Kidney epithelial cell (primary cell): ENCODE results near the gene SMAD2. TPM values are rescaled to one million over a fixed set of nuclear protein-coding genes. Genes with fewer than 3 reads are reported as not detected.

Source experiments
- DNase-seq: peaks from one replicate; pipeline ENCODE4 v3.0.0-alpha.2; 2010; ENCODE audit warnings: low read depth
- H3K27me3 ChIP-seq: 2 replicates; pipeline ENCODE4 v1.6.0; 2011; ENCODE audit warnings: low read length; ENCODE audit not compliant: control insufficient read depth, insufficient read depth
- H3K36me3 ChIP-seq: 2 replicates; pipeline ENCODE4 v1.5.1; 2011; ENCODE audit warnings: low read length; ENCODE audit not compliant: control insufficient read depth, insufficient read depth
- H3K4me3 ChIP-seq: 2 replicates; pipeline ENCODE4 v1.5.1; 2011; ENCODE audit warnings: low read depth, mild to moderate bottlenecking, control low read depth, low read length
- total RNA-seq: library from RNA; depleted of rRNA; stranded (reverse); fragments of >200 nt; gene quantifications from 2 replicates; pipeline ENCODE4 v1.2.3, GENCODE V29; 2015
- TF ChIP-seq, protein P1 (sequence below): IDR thresholded peaks from 2 replicates; pipeline ENCODE4 v1.5.1; 2011; ENCODE audit warnings: mild to moderate bottlenecking, moderate library complexity, low read length, control low read depth, inconsistent platforms; ENCODE audit not compliant: insufficient read depth, poor library complexity, severe bottlenecking

SMAD2 gene
- total RNA-seq, 1 donor from 2014 or later = 122 TPM

- TF ChIP-seq, protein P1, sequence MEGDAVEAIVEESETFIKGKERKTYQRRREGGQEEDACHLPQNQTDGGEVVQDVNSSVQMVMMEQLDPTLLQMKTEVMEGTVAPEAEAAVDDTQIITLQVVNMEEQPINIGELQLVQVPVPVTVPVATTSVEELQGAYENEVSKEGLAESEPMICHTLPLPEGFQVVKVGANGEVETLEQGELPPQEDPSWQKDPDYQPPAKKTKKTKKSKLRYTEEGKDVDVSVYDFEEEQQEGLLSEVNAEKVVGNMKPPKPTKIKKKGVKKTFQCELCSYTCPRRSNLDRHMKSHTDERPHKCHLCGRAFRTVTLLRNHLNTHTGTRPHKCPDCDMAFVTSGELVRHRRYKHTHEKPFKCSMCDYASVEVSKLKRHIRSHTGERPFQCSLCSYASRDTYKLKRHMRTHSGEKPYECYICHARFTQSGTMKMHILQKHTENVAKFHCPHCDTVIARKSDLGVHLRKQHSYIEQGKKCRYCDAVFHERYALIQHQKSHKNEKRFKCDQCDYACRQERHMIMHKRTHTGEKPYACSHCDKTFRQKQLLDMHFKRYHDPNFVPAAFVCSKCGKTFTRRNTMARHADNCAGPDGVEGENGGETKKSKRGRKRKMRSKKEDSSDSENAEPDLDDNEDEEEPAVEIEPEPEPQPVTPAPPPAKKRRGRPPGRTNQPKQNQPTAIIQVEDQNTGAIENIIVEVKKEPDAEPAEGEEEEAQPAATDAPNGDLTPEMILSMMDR = no peak
- Histone ChIP-seq H3K27me3 (no peaks in the 10 kb centered on the region), H3K36me3 (peaks cover 1% of the 10 kb centered on the region), H3K4me3 (no peak overlapping the region)
- DNase-seq = no peak
These were observed 71.9 kb downstream of the SMAD2 start for GRCh38 chr18:47858607-47859006.

GRCh38 chr18:47847635-47848034 is 82.8 kb downstream of the SMAD2 start:
- no peak overlapping the region for H3K4me3 ChIP-seq
- TF ChIP-seq, protein P1 = no peak
- H3K36me3 ChIP-seq = no peaks in the 10 kb centered on the region
- no peaks in the 10 kb centered on the region for H3K27me3 ChIP-seq
- DNase-seq = no peak

DNA sequence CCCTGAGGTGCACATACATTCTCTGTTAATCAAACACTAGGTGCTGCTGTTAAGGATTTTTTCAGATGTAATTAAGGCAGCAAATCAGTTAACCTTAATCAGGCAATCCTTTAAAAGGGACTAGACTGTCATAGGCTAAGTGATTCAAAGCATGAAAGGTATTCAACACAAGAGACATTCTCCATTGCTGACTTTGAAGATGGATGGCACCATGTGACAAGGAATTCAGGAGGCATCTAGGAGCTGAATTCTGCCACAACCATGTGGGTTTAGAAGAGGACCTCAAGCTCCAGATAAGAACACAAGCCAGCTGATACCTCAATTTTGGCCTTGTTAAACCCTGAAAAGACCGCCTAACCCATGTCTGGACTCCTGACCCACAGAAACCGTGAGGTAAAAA is 84.0 kb downstream of the SMAD2 start:
- TF ChIP-seq, protein P1 = no peak
- Histone ChIP-seq H3K27me3 (no peaks in the 10 kb centered on the region), H3K4me3 (no peak overlapping the region), H3K36me3 (no peaks in the 10 kb centered on the region)
- no peak for DNase-seq

GRCh38 chr18:47844828-47845498 is 85.5 kb downstream of the SMAD2 start:
- Histone ChIP-seq H3K4me3 (no peak overlapping the region), H3K36me3 (no peaks in the 10 kb centered on the region), H3K27me3 (no peaks in the 10 kb centered on the region)
- DNase-seq = no peak
- TF ChIP-seq, protein P1 = no peak

GRCh38 chr18:47842836-47843235 is 87.6 kb downstream of the SMAD2 start:
- Histone ChIP-seq H3K27me3 (no peaks in the 10 kb centered on the region), H3K36me3 (no peaks in the 10 kb centered on the region)
- TF ChIP-seq, protein P1 = no peak

GRCh38 chr18:47838396-47838795 is 92.1 kb downstream of the SMAD2 start:
- H3K36me3 ChIP-seq = no peaks in the 10 kb centered on the region
- TF ChIP-seq, protein P1 = no peak
- H3K27me3 ChIP-seq = no peaks in the 10 kb centered on the region
- no peak overlapping the region for H3K4me3 ChIP-seq
- DNase-seq = no peak

More at GRCh38 chr18:47842836-47843235, 87.6 kb downstream of the SMAD2 start:
- no peak for DNase-seq
- no peak overlapping the region for H3K4me3 ChIP-seq
